ENCODE measurements around the gene ELP1.

DNA sequence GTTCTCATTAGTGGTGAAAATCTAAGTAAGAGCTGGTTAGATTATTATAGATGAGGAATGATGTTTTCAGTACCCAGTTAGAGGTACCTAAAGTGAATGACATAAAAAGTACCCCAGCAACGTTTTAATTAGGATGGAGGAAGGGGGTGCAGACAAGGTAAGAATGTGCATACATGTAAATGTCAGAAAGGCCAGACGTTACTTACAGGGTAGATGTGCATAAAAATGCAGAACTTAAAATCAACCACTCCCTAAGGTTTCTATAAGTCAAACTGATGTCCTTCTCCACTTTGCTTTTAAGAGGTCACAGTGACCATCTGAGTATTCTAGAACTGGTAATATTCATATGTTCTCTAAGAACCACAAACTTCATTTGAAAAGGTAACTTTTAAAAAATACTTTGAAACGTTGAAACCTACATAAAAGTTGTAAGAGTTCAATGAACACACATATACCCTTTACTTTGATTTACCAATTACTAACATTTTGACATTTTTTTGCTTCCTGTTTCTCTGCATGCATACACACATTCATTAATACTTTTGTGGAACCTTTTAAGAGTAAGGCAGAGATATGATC, 53.1 kb downstream of the ELP1 start:
- TF ChIP-seq ZNF24 (tag by site-specific recombination; IDR thresholded peaks at IDR 0.05): no peak
- TF ChIP-seq, protein P1, sequence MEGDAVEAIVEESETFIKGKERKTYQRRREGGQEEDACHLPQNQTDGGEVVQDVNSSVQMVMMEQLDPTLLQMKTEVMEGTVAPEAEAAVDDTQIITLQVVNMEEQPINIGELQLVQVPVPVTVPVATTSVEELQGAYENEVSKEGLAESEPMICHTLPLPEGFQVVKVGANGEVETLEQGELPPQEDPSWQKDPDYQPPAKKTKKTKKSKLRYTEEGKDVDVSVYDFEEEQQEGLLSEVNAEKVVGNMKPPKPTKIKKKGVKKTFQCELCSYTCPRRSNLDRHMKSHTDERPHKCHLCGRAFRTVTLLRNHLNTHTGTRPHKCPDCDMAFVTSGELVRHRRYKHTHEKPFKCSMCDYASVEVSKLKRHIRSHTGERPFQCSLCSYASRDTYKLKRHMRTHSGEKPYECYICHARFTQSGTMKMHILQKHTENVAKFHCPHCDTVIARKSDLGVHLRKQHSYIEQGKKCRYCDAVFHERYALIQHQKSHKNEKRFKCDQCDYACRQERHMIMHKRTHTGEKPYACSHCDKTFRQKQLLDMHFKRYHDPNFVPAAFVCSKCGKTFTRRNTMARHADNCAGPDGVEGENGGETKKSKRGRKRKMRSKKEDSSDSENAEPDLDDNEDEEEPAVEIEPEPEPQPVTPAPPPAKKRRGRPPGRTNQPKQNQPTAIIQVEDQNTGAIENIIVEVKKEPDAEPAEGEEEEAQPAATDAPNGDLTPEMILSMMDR (tag by site-specific recombination; IDR thresholded peaks at IDR 0.05): no peak

All from HEK293 (cell line).